GM12801 (cell line): ENCODE results near the gene TMEM256.

Experiments used
- CTCF ChIP-seq: IDR thresholded peaks from one replicate; pipeline ENCODE4 v1.5.1; 2011; ENCODE audit warnings: control low read depth; ENCODE audit not compliant: insufficient read length; ENCODE audit errors: extremely low read depth

TMEM256 gene

GRCh38 chr17:7356072-7356549 lies 47.8 kb downstream of the TMEM256 start:
- TF ChIP-seq CTCF: no peak

- TF ChIP-seq CTCF: no peak
Measured at GRCh38 chr17:7355573-7355972, 48.3 kb downstream of the TMEM256 start.

- no peak for TF ChIP-seq CTCF
Measured at GRCh38 chr17:7355053-7355452, 48.8 kb downstream of the TMEM256 start, which contains the start of gene TMEM95. Gene TMEM95, plus strand, starts transcription at chr17:7355156. Its CDS starts 49 bp downstream, at chr17:7355205.

- no peak for TF ChIP-seq CTCF
Measured at GRCh38 chr17:7354262-7354843, 49.5 kb downstream of the TMEM256 start.
